22Rv1 (cell line): ENCODE measurements around the gene CISD3.

Source experiments
- ZFX ChIP-seq: fragments of 450-650 bp; IDR thresholded peaks from 2 replicates; pipeline ENCODE4 v1.6.1; 2017; ENCODE audit warnings: antibody characterized with exemption, borderline replicate concordance
- TF ChIP-seq, protein P1 (sequence below): fragments of 450-650 bp; IDR thresholded peaks from 2 replicates; pipeline ENCODE4 v1.5.1; 2017; ENCODE audit warnings: mild to moderate bottlenecking

GRCh38 chr17:38766341-38766740 is 36.2 kb downstream of the CISD3 start:
- TF ChIP-seq, protein P1, sequence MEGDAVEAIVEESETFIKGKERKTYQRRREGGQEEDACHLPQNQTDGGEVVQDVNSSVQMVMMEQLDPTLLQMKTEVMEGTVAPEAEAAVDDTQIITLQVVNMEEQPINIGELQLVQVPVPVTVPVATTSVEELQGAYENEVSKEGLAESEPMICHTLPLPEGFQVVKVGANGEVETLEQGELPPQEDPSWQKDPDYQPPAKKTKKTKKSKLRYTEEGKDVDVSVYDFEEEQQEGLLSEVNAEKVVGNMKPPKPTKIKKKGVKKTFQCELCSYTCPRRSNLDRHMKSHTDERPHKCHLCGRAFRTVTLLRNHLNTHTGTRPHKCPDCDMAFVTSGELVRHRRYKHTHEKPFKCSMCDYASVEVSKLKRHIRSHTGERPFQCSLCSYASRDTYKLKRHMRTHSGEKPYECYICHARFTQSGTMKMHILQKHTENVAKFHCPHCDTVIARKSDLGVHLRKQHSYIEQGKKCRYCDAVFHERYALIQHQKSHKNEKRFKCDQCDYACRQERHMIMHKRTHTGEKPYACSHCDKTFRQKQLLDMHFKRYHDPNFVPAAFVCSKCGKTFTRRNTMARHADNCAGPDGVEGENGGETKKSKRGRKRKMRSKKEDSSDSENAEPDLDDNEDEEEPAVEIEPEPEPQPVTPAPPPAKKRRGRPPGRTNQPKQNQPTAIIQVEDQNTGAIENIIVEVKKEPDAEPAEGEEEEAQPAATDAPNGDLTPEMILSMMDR: no peak
- no peak for TF ChIP-seq ZFX
